HepG2 (cell line): ENCODE data around the gene NEK6. TPM values are rescaled to one million over a fixed set of nuclear protein-coding genes. Genes with fewer than 3 reads are reported as not detected.

Experiments
- ATAC-seq: fragments of 200-7000 bp; cut with Tn5 transposase; 3 replicates; pipeline ENCODE4 v1.9.1; 2020; ENCODE audit warnings: mild to moderate bottlenecking, moderate library complexity
- BruUV-seq: library from RNA; stranded (reverse); fragments of 400-500 nt; replicated peaks from 2 replicates; lab custom pipeline; 2021; lab: Mats Ljungman, UMichigan
- CTCF ChIA-PET: fragments of 300-600 bp; formaldehyde crosslinking; extraction: SDS; loops from one replicate; lab custom pipeline; 2021; ENCODE audit warnings: low total read pairs, inconsistent platforms, low intra/inter-chr PET ratio; lab: Yijun Ruan, JAX
- POLR2A ChIA-PET: fragments of 350-600 bp; sonication (Branson Sonifier 250); formaldehyde crosslinking; loops from one replicate; lab custom pipeline; 2020; ENCODE audit warnings: antibody characterized with exemption, inconsistent platforms; lab: Yijun Ruan, JAX
- DNase-seq: peaks from one replicate; pipeline ENCODE4 v3.0.0-alpha.2; 2015; ENCODE audit warnings: low spot score
- FAIRE-seq: peaks from 3 replicates; lab custom pipeline; 2011; peaks lifted over from hg19 to GRCh38; lab: Jason Lieb, UNC
- H2AFZ ChIP-seq: one replicate; pipeline ENCODE4 v1.6.1; 2011; ENCODE audit warnings: low read length, inconsistent platforms
- H3K27ac ChIP-seq: fragments of 300-600 bp; 3 replicates; pipeline ENCODE4 v1.8.0; 2011; ENCODE audit warnings: mixed run types, mild to moderate bottlenecking, mixed read lengths, low read length, inconsistent platforms; ENCODE audit not compliant: insufficient read depth; ENCODE audit errors: extremely low read length
- H3K27me3 ChIP-seq, 2 experiments: fragments of 200-600 bp in 1 of 2; 2 replicates in 1 of 2; 3 replicates in 1 of 2; pipeline versions ENCODE4 v1.6.0 to v1.8.0; 2011; ENCODE audit warnings: low read length in 2 of 2, mild to moderate bottlenecking in 2 of 2, moderate library complexity in 2 of 2, inconsistent platforms in 1 of 2; ENCODE audit not compliant: insufficient read depth in 2 of 2, control insufficient read depth in 1 of 2
- H3K36me3 ChIP-seq, 2 experiments: fragments of 200-600 bp in 1 of 2; replicated peaks in 1 of 2; 2 replicates in 1 of 2; 3 replicates in 1 of 2; pipeline versions ENCODE4 v1.5.1 to v1.8.0; 2011; ENCODE audit warnings: low read length in 2 of 2, inconsistent platforms in 1 of 2; ENCODE audit not compliant: insufficient read depth in 2 of 2, control insufficient read depth in 1 of 2
- H3K4me1 ChIP-seq: 2 replicates; pipeline ENCODE4 v1.5.1; 2012; ENCODE audit warnings: low read length, inconsistent platforms; ENCODE audit not compliant: insufficient read depth
- H3K4me2 ChIP-seq: 2 replicates; pipeline ENCODE4 v1.6.0; 2011; ENCODE audit warnings: low read depth, low read length, inconsistent platforms
- H3K4me3 ChIP-seq, 3 experiments: fragments of 200-600 bp in 1 of 3; sonication (generic), shearing (Covaris generic) in 1 of 3; replicated peaks in 1 of 3; 2 replicates each; pipeline ENCODE4 v1.5.1; 2011 to 2016; ENCODE audit warnings: low read length in 3 of 3, inconsistent platforms in 2 of 3, low read depth in 2 of 3, mild to moderate bottlenecking in 2 of 3, control low read depth in 1 of 3, mixed read lengths in 1 of 3; ENCODE audit not compliant: insufficient read depth in 1 of 3
- H3K79me2 ChIP-seq: one replicate; pipeline ENCODE4 v1.6.1; 2011; ENCODE audit warnings: low read length, inconsistent platforms; ENCODE audit not compliant: insufficient read depth
- H3K9ac ChIP-seq: 2 replicates; pipeline ENCODE4 v1.6.0; 2011; ENCODE audit warnings: mild to moderate bottlenecking, low read depth, low read length, inconsistent platforms; ENCODE audit not compliant: insufficient read depth
- H3K9me3 ChIP-seq: 2 replicates; pipeline ENCODE4 v1.5.1; 2012; ENCODE audit warnings: mild to moderate bottlenecking, low read length
- H4K20me1 ChIP-seq: 2 replicates; pipeline ENCODE4 v1.6.0; 2011; ENCODE audit warnings: inconsistent platforms, mild to moderate bottlenecking, low read length, moderate library complexity; ENCODE audit not compliant: insufficient read depth
- FOSL2 ChIP-seq: sonication (generic); formaldehyde crosslinking; IDR thresholded peaks from 2 replicates; pipeline ENCODE4 v1.4.0; 2020; ENCODE audit warnings: missing genetic modification reagents
- FUBP1 ChIP-seq: sonication (generic); formaldehyde crosslinking; IDR thresholded peaks from 2 replicates; pipeline ENCODE4 v1.5.1; 2020; ENCODE audit warnings: missing genetic modification reagents, mild to moderate bottlenecking, borderline replicate concordance
- HMG20A ChIP-seq: IDR thresholded peaks from 2 replicates; pipeline ENCODE4 v1.6.1; 2016; ENCODE audit warnings: borderline replicate concordance
- LCORL ChIP-seq, 2 experiments: fragments of 450-650 bp in 1 of 2; sonication (generic) in 1 of 2; formaldehyde crosslinking in 1 of 2; IDR thresholded peaks; 2 replicates each; pipeline versions ENCODE4 v1.5.0 to v1.6.1; 2017 to 2020; ENCODE audit warnings: antibody characterized with exemption in 1 of 2, missing genetic modification reagents in 1 of 2
- RELA ChIP-seq: sonication (generic); formaldehyde crosslinking; IDR thresholded peaks from 2 replicates; pipeline ENCODE4 v1.4.0; 2020; ENCODE audit warnings: missing genetic modification reagents
- SAP130 ChIP-seq: IDR thresholded peaks from 2 replicates; pipeline ENCODE4 v1.6.1; 2016; ENCODE audit warnings: low read depth
- THRA ChIP-seq: sonication (generic); formaldehyde crosslinking; IDR thresholded peaks from 2 replicates; pipeline ENCODE4 v1.4.0; 2020; ENCODE audit warnings: missing genetic modification reagents, borderline replicate concordance
- ZNF10 ChIP-seq: sonication (generic); formaldehyde crosslinking; IDR thresholded peaks from 2 replicates; pipeline ENCODE4 v1.4.0; 2020; ENCODE audit warnings: mild to moderate bottlenecking, low read depth, missing genetic modification reagents, borderline replicate concordance
- ZNF607 ChIP-seq: sonication (generic); formaldehyde crosslinking; IDR thresholded peaks from 2 replicates; pipeline ENCODE4 v1.5.1; 2020; ENCODE audit warnings: missing genetic modification reagents, mild to moderate bottlenecking, borderline replicate concordance
- ZNF713 ChIP-seq: sonication (generic); formaldehyde crosslinking; IDR thresholded peaks from 2 replicates; pipeline ENCODE4 v1.4.0; 2020; ENCODE audit warnings: mild to moderate bottlenecking, missing genetic modification reagents
- ZNF891 ChIP-seq: sonication (generic); formaldehyde crosslinking; IDR thresholded peaks from 2 replicates; pipeline ENCODE4 v1.5.0; 2020; ENCODE audit warnings: mild to moderate bottlenecking, missing genetic modification reagents
- ZSCAN22 ChIP-seq: sonication (generic); formaldehyde crosslinking; IDR thresholded peaks from 2 replicates; pipeline ENCODE4 v1.4.0; 2020; ENCODE audit warnings: mild to moderate bottlenecking, missing genetic modification reagents
- ZSCAN5A ChIP-seq: sonication (generic); formaldehyde crosslinking; IDR thresholded peaks from 2 replicates; pipeline ENCODE4 v1.8.0; 2022; ENCODE audit warnings: mild to moderate bottlenecking, missing genetic modification reagents, borderline replicate concordance
- WGBS: methylation state at CpG from one replicate; pipeline ENCODE4 v1.1.6; 2017; ENCODE audit warnings: low lambda C conversion rate; 5-methylcytosine and 5-hydroxymethylcytosine counted together
- in situ Hi-C: cut with HindIII; loops from 2 replicates; pipeline ENCODE4 v1.10.0; 2017; ENCODE audit warnings: low pct_unique_long_range_greater_than_20kb; ENCODE audit not compliant: extremely low pct_ligation_motif_present
- intact Hi-C: fragments of 100-400 bp; cut with micrococcal nuclease; formaldehyde crosslinking; loops from one replicate; pipeline ENCODE4 v1.10.0; 2022; ENCODE audit not compliant: unreplicated experiment
- polyA plus RNA-seq, 8 experiments: library from polyadenylated mRNA; depleted of rRNA in 3 of 8; stranded (reverse) in 7 of 8; unstranded in 1 of 8; fragments of >200 nt; fragmentation: Illumina TruSeq in 4 of 8; extraction: Trizol in 4 of 8; gene quantifications; 2 replicates each; pipeline versions ENCODE4 v1.2.1 to v1.2.3, GENCODE V29; 2011 to 2016; ENCODE audit warnings: low read depth in 4 of 8, missing spikeins in 1 of 8, mixed read lengths in 1 of 8; ENCODE audit not compliant: insufficient read depth in 1 of 8
- total RNA-seq, 5 experiments: library from RNA; depleted of rRNA; stranded (reverse); fragments of >200 nt; fragmentation: Illumina TruSeq; extraction: Trizol; gene quantifications; 2 replicates each; pipeline ENCODE4 v1.2.3, GENCODE V29; 2016; ENCODE audit warnings: low read depth in 1 of 5
- TF ChIP-seq, protein P1 (sequence below): sonication (generic); formaldehyde crosslinking; IDR thresholded peaks from 2 replicates; pipeline ENCODE4 v1.5.1; 2020; ENCODE audit warnings: mild to moderate bottlenecking, missing genetic modification reagents, moderate library complexity

NEK6 gene
- total and polyA plus RNA-seq, 2 of the 13 experiments (the other 11 are each of a cell fraction or from before 2014, with no cell fraction given): 30.4 to 119 TPM

DNA sequence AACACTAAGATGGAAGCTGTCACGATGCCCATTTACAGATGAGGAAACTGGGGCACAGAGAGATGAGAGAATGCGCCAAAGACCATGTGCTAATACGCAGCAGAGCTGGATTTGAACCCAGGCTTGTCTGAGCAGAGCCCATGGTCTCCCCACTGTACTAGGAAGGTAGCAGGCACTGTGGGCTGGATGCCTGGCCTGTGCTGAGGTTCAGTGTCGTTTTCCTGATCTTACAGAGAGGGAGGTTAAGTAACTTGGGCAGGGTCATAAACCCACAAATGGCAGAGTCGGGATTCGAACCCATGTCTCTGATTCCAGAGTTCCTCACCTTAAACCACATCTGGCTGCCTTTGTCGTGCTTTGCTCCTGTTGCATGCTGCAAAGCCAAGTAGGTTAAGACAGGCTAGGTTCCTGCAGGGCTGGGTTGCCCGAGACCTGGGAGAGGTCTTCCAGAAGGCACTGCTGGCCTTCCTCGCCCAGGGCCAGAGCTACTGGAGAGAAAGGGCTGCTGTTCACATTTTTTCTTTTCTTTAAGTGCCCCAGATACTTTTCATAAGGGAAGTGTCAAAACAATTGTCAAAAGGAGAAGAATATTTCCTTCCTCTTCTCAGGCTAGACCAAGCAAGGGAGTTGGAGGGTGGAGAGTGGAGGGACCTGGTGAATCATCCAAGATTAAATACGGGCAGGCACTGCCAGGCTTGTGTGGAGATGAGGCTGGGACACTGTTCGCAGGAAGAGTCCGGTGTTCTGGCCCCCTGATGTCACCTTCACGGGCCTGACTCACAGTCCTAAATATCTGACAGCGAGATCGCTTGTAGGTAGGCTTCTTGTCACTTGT lies 3.2 kb downstream of the NEK6 start:
- H4K20me1 ChIP-seq: peaks cover 41% of the 10 kb centered on the region
- in situ Hi-C loops: no loop called here
- WGBS: 56% methylated on average over 15 of the region's 15 CpGs
- DNase-seq (peak; percentile 61), FAIRE-seq (no peak), ATAC-seq (no peak; the same call in 2 of the 3 replicates)
- H2AFZ ChIP-seq: no peak overlapping the region
- no peaks in the 10 kb centered on the region for H3K9me3 ChIP-seq
- peaks cover 0 to 6% of the 10 kb centered on the region in 2 experiments; a peak in 3 of 5 replicates for H3K36me3 ChIP-seq
- peaks cover 74% of the 10 kb centered on the region for H3K4me1 ChIP-seq
- CTCF ChIA-PET: no interaction called here
- peak overlapping the region; percentile 100 for H3K4me2 ChIP-seq
- peak overlapping the region; percentile 44 for H3K9ac ChIP-seq
- intact Hi-C loops: no loop called here
- peak overlapping the region; percentile 26 to 98 (median 38) for H3K4me3 ChIP-seq
- BruUV-seq: no TSS peak
- H3K27me3 ChIP-seq: peaks cover 0 to 8% of the 10 kb centered on the region in 2 experiments; a peak in 2 of 5 replicates
- POLR2A ChIA-PET: no interaction called here
- H3K79me2 ChIP-seq: peaks cover 73% of the 10 kb centered on the region
- peak overlapping the region; percentile 31 for H3K27ac ChIP-seq
- TF ChIP-seq ZNF10 (CRISPR knock-in tag): no peak
- TF ChIP-seq ZNF607: no peak
- TF ChIP-seq ZSCAN22 (CRISPR knock-in tag): no peak
- TF ChIP-seq, protein P1, sequence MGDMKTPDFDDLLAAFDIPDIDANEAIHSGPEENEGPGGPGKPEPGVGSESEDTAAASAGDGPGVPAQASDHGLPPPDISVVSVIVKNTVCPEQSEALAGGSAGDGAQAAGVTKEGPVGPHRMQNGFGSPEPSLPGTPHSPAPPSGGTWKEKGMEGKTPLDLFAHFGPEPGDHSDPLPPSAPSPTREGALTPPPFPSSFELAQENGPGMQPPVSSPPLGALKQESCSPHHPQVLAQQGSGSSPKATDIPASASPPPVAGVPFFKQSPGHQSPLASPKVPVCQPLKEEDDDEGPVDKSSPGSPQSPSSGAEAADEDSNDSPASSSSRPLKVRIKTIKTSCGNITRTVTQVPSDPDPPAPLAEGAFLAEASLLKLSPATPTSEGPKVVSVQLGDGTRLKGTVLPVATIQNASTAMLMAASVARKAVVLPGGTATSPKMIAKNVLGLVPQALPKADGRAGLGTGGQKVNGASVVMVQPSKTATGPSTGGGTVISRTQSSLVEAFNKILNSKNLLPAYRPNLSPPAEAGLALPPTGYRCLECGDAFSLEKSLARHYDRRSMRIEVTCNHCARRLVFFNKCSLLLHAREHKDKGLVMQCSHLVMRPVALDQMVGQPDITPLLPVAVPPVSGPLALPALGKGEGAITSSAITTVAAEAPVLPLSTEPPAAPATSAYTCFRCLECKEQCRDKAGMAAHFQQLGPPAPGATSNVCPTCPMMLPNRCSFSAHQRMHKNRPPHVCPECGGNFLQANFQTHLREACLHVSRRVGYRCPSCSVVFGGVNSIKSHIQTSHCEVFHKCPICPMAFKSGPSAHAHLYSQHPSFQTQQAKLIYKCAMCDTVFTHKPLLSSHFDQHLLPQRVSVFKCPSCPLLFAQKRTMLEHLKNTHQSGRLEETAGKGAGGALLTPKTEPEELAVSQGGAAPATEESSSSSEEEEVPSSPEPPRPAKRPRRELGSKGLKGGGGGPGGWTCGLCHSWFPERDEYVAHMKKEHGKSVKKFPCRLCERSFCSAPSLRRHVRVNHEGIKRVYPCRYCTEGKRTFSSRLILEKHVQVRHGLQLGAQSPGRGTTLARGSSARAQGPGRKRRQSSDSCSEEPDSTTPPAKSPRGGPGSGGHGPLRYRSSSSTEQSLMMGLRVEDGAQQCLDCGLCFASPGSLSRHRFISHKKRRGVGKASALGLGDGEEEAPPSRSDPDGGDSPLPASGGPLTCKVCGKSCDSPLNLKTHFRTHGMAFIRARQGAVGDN (CRISPR knock-in tag): peak; percentile 30; the same call in 1 of the 2 replicates
- peak; percentile 70; the same call in 1 of the 2 replicates for TF ChIP-seq SAP130 (CRISPR knock-in tag)
- TF ChIP-seq THRA (CRISPR knock-in tag): no peak
- TF ChIP-seq HMG20A (CRISPR knock-in tag): no peak
- TF ChIP-seq FOSL2 (CRISPR knock-in tag): peak; percentile 84
- TF ChIP-seq ZNF713 (CRISPR knock-in tag): no peak
- TF ChIP-seq RELA (CRISPR knock-in tag): no peak
- 0 out of 2 replicates have a peak, but pooled peaks have one; percentile 34 for TF ChIP-seq FUBP1 (CRISPR knock-in tag)
- TF ChIP-seq ZSCAN5A (CRISPR knock-in tag): no peak
- no peak for TF ChIP-seq ZNF891 (CRISPR knock-in tag)
- no peak for TF ChIP-seq LCORL (IDR thresholded peaks at IDR 0.05)
- TF ChIP-seq LCORL (CRISPR knock-in tag; IDR thresholded peaks at IDR 0.05): 0 out of 2 replicates have a peak, but pooled peaks have one; percentile 8
